Loucy (cell line): ENCODE results near the gene TM9SF4.

Source experiments
- EZH2phosphoT487 ChIP-seq: fragments of 200-600 bp; IDR thresholded peaks from 2 replicates; pipeline ENCODE4 v1.6.1; 2018; ENCODE audit warnings: antibody characterized with exemption, mild to moderate bottlenecking, moderate library complexity, borderline replicate concordance
- TF ChIP-seq, protein P1 (sequence below): fragments of 200-600 bp; sonication (generic); conservative IDR thresholded peaks from 2 replicates; pipeline ENCODE4 v1.5.1; 2014; ENCODE audit warnings: mild to moderate bottlenecking, antibody characterized with exemption, low read length

- TF ChIP-seq, protein P1, sequence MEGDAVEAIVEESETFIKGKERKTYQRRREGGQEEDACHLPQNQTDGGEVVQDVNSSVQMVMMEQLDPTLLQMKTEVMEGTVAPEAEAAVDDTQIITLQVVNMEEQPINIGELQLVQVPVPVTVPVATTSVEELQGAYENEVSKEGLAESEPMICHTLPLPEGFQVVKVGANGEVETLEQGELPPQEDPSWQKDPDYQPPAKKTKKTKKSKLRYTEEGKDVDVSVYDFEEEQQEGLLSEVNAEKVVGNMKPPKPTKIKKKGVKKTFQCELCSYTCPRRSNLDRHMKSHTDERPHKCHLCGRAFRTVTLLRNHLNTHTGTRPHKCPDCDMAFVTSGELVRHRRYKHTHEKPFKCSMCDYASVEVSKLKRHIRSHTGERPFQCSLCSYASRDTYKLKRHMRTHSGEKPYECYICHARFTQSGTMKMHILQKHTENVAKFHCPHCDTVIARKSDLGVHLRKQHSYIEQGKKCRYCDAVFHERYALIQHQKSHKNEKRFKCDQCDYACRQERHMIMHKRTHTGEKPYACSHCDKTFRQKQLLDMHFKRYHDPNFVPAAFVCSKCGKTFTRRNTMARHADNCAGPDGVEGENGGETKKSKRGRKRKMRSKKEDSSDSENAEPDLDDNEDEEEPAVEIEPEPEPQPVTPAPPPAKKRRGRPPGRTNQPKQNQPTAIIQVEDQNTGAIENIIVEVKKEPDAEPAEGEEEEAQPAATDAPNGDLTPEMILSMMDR = no peak
- no peak for TF ChIP-seq EZH2phosphoT487
Observed at GRCh38 chr20:32144898-32145662, 35.6 kb downstream of the TM9SF4 start.
